Cardiac muscle cell (in vitro differentiated cells and primary cell): ENCODE measurements around the gene DTHD1. TPM values are rescaled to one million over a fixed set of nuclear protein-coding genes. Genes with fewer than 3 reads are reported as not detected.

Experiments
- DNase-seq, 2 donors: peaks; one replicate each; pipeline versions ENCODE4 v3.0.0 to v3.0.0-alpha.2; 2010 to 2017; ENCODE audit warnings: low read depth in 1 of 2, low spot score in 1 of 2
- H3K27ac ChIP-seq: fragments of 200-600 bp; sonication (generic); 2 replicates; pipeline ENCODE4 v1.5.1; 2016
- H3K27me3 ChIP-seq: fragments of 200-600 bp; sonication (generic); 2 replicates; pipeline ENCODE4 v1.6.0; 2016; ENCODE audit warnings: control low read depth
- H3K36me3 ChIP-seq: fragments of 200-600 bp; sonication (generic); 2 replicates; pipeline ENCODE4 v1.5.1; 2016; ENCODE audit warnings: control low read depth
- H3K4me1 ChIP-seq: fragments of 200-600 bp; sonication (generic); 2 replicates; pipeline ENCODE4 v1.8.1; 2017; ENCODE audit warnings: low read depth, mild to moderate bottlenecking, mixed run types
- H3K4me3 ChIP-seq: fragments of 200-600 bp; sonication (generic); 2 replicates; pipeline ENCODE4 v1.5.1; 2016; ENCODE audit warnings: mild to moderate bottlenecking
- H3K9me3 ChIP-seq: fragments of 200-600 bp; sonication (generic); 2 replicates; pipeline ENCODE4 v1.5.1; 2017; ENCODE audit warnings: low read depth, mild to moderate bottlenecking, control low read depth
- polyA plus RNA-seq: library from polyadenylated mRNA; unstranded; fragments of >200 nt; fragmentation: Nextera tagmentation; extraction: Ambion mirVana; gene quantifications from 2 replicates; pipeline ENCODE4 v1.2.1, GENCODE V29; 2016
- total RNA-seq: library from RNA; depleted of rRNA; stranded (reverse); fragments of >200 nt; gene quantifications from 2 replicates; pipeline ENCODE4 v1.2.3, GENCODE V29; 2016
- TF ChIP-seq, protein P1 (sequence below): IDR thresholded peaks from 2 replicates; pipeline ENCODE4 v1.5.1; 2012; ENCODE audit warnings: low read depth, mild to moderate bottlenecking, low read length

The DTHD1 gene
- total and polyA plus RNA-seq, 2 experiments from 2014 or later: not detected

DNA sequence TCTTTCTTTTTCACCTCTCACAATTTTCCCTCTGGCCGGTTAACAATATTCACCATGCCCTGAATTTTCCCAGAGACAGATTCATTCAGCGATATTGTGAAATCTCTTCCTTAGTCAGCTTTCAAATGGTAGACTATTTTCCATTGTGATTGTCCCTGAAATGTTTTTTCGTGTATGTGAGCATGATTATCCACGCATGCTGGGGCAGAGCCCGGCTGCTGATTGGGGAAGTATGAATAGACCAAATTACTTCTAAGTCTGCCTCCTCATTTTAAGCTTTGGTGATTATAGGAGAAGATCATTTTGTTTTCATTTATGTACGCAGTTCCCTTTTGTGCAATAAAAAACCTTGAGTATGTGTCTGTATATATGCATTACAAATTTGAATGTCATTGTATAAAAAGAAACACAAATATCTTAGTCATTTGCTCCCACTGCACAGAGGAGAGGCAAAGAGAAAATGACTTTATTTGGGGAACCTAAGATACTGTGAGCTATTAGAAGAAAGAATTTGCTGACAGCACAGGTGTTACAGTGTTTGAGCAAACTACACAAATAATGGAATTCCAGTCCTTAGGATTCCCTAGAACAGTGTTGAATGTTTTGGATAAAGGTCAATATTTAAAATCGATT lies 11.3 kb downstream of the DTHD1 start:
- Histone ChIP-seq H3K4me1 (no peaks in the 10 kb centered on the region), H3K27me3 (no peaks in the 10 kb centered on the region), H3K4me3 (no peak overlapping the region), H3K27ac (no peak overlapping the region), H3K9me3 (no peaks in the 10 kb centered on the region), H3K36me3 (no peaks in the 10 kb centered on the region)
- no peak for DNase-seq
- TF ChIP-seq, protein P1, sequence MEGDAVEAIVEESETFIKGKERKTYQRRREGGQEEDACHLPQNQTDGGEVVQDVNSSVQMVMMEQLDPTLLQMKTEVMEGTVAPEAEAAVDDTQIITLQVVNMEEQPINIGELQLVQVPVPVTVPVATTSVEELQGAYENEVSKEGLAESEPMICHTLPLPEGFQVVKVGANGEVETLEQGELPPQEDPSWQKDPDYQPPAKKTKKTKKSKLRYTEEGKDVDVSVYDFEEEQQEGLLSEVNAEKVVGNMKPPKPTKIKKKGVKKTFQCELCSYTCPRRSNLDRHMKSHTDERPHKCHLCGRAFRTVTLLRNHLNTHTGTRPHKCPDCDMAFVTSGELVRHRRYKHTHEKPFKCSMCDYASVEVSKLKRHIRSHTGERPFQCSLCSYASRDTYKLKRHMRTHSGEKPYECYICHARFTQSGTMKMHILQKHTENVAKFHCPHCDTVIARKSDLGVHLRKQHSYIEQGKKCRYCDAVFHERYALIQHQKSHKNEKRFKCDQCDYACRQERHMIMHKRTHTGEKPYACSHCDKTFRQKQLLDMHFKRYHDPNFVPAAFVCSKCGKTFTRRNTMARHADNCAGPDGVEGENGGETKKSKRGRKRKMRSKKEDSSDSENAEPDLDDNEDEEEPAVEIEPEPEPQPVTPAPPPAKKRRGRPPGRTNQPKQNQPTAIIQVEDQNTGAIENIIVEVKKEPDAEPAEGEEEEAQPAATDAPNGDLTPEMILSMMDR: no peak

DNA sequence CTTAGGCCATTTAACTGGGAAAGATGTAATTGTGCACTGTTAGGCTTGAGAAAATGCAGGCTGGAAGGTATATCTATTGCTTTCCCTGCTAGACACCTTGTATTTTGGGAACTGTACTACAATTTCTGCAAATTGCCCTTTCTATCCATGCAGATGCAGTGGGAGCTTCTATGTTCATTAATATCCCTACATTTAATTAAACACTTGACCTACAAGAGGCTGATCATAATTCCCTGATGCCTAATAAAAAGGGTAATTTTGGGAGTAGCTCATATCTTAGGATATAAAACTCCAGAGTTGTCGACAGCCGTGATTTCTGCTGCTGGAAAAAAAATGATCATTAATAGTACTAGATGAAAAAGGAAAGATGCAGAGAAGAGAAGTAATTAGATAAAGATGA lies 19.7 kb downstream of the DTHD1 start:
- no peaks in the 10 kb centered on the region for H3K36me3 ChIP-seq
- H3K9me3 ChIP-seq: no peaks in the 10 kb centered on the region
- H3K4me1 ChIP-seq: no peaks in the 10 kb centered on the region
- no peak overlapping the region for H3K27ac ChIP-seq
- TF ChIP-seq, protein P1: no peak
- H3K4me3 ChIP-seq: no peak overlapping the region
- H3K27me3 ChIP-seq: no peaks in the 10 kb centered on the region
- no peak for DNase-seq

DNA sequence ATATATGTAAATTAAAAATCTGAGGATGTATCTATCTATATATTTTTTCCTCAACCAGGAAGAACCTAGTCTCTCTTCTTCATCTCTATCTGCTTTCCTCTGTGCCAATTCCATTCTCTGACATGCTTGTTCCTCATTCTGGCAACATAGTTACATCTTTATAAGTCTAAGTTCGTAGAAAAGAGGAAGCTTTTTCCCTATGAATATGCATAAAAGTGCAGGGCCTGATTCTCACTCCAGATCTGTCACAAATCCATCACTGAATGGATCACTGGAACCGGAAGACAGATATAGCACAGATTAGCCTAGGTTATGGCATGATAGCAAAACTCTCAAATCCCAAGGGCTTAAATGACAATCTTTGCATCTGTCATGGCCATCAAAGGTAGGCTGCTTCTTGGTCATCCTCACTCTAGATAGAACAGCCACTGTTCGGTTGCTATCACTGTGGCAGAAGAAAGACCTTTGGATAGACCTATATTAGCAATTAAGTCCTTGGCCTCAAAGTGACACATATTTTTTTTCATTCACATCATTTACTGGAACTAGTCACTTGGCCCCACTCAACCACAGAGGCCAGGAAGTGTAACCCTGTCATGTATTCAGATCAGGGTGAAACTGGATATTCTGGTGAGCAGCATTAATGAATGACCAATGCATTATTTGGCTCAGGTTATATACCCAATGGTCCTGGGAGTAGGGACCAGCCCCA lies 22.2 kb downstream of the DTHD1 start:
- no peak for DNase-seq
- no peak overlapping the region for H3K4me3 ChIP-seq
- no peaks in the 10 kb centered on the region for H3K36me3 ChIP-seq
- no peaks in the 10 kb centered on the region for H3K9me3 ChIP-seq
- no peak overlapping the region for H3K27ac ChIP-seq
- TF ChIP-seq, protein P1: no peak
- H3K27me3 ChIP-seq: no peaks in the 10 kb centered on the region
- no peaks in the 10 kb centered on the region for H3K4me1 ChIP-seq

DNA sequence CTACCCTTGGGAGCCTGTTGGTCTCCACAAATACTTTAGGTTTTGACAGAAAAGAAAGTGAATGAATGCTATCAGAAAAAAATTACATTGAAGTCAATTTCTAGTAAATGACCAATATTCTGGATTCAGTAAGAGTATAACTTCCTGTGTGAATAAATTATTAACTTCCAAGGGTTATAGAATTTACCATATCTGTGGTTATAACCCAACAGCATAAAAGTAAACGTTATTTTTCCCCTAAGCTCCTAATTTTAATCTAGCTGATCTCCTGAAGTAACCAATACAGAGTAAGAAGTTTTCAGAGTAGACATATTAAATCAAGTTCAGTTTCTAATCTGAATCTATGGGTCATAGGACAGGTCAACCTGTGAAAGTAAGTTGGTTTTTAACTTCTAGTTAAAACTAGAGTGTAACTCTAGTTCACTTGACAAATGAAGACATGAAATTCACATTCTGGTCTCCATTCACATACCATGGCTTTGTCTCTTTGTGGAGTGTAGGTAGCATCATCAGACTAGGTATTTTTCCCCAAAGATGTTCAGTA lies 22.8 kb downstream of the DTHD1 start:
- no peaks in the 10 kb centered on the region for H3K4me1 ChIP-seq
- no peaks in the 10 kb centered on the region for H3K36me3 ChIP-seq
- no peaks in the 10 kb centered on the region for H3K27me3 ChIP-seq
- no peak overlapping the region for H3K27ac ChIP-seq
- no peak for DNase-seq
- no peaks in the 10 kb centered on the region for H3K9me3 ChIP-seq
- TF ChIP-seq, protein P1: no peak
- H3K4me3 ChIP-seq: no peak overlapping the region

DNA sequence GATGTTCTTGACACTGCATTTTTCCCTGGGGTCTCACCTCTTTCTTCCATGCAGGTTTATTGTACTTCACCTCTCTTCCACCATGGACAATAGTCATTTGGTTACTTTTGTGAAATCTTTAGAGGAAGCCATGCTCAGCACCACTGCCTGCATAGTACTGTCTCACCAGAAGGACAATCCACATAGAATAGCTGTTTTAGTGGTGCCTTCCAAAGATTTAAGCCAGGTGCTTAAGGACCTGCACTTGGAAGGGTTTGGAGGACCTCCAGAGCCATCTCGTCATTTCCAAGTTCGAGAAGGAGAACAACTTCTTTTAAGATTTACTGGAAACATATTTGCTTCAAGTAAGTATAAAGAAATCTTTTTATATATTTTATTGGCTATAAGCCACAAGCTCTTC lies 26.7 kb downstream of the DTHD1 start:
- no peak for DNase-seq
- H3K27me3 ChIP-seq: no peaks in the 10 kb centered on the region
- no peak overlapping the region for H3K27ac ChIP-seq
- H3K4me1 ChIP-seq: no peaks in the 10 kb centered on the region
- H3K36me3 ChIP-seq: no peaks in the 10 kb centered on the region
- TF ChIP-seq, protein P1: no peak
- H3K4me3 ChIP-seq: no peak overlapping the region
- H3K9me3 ChIP-seq: no peaks in the 10 kb centered on the region
